ENCODE data around the gene DNAH2. TPM values are rescaled to one million over a fixed set of nuclear protein-coding genes. Genes with fewer than 3 reads are reported as not detected.

The DNAH2 gene
- total and polyA plus RNA-seq, 12 donors = under 0.01 to 0.30 (median 0.03) TPM; not detected in 3

GRCh38 chr17:7685533-7686221 lies 31.9 kb upstream of the DNAH2 start:
- peaks cover 0 to 19% (median 0%) of the 10 kb centered on the region in 9 donors for H3K36me3 ChIP-seq
- peak; percentile 92 to 94 for DNase-seq
- ATAC-seq = peak; percentile 76 to 88 (median 83)
- H3K27me3 ChIP-seq = no peaks in the 10 kb centered on the region
- no peaks in the 10 kb centered on the region for H3K9me3 ChIP-seq
- intact Hi-C loops (cut with DNase I) = loop anchor here in 8 of 10 donors (2.0 to 10.0 kb wide), 9 partner anchors 33 to 331 kb away; partner anchors contain the start of genes SHBG (in 5 of the 8), FXR2 (in 2 of the 8), MPDU1 (in 2 of the 8) and SAT2 (in 2 of the 8)
- TF ChIP-seq, protein P1, sequence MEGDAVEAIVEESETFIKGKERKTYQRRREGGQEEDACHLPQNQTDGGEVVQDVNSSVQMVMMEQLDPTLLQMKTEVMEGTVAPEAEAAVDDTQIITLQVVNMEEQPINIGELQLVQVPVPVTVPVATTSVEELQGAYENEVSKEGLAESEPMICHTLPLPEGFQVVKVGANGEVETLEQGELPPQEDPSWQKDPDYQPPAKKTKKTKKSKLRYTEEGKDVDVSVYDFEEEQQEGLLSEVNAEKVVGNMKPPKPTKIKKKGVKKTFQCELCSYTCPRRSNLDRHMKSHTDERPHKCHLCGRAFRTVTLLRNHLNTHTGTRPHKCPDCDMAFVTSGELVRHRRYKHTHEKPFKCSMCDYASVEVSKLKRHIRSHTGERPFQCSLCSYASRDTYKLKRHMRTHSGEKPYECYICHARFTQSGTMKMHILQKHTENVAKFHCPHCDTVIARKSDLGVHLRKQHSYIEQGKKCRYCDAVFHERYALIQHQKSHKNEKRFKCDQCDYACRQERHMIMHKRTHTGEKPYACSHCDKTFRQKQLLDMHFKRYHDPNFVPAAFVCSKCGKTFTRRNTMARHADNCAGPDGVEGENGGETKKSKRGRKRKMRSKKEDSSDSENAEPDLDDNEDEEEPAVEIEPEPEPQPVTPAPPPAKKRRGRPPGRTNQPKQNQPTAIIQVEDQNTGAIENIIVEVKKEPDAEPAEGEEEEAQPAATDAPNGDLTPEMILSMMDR (IDR thresholded peaks at IDR 0.05) = no peak
- H3K4me1 ChIP-seq = peaks cover 6 to 36% (median 25%) of the 10 kb centered on the region in 9 donors
- 4% methylated on average over 44 of the region's 44 CpGs for WGBS, 2 donors
- peak overlapping the region; percentile 84 to 97 (median 94) for H3K27ac ChIP-seq
- peak overlapping the region; percentile 68 to 97 (median 80) for H3K4me3 ChIP-seq

DNA sequence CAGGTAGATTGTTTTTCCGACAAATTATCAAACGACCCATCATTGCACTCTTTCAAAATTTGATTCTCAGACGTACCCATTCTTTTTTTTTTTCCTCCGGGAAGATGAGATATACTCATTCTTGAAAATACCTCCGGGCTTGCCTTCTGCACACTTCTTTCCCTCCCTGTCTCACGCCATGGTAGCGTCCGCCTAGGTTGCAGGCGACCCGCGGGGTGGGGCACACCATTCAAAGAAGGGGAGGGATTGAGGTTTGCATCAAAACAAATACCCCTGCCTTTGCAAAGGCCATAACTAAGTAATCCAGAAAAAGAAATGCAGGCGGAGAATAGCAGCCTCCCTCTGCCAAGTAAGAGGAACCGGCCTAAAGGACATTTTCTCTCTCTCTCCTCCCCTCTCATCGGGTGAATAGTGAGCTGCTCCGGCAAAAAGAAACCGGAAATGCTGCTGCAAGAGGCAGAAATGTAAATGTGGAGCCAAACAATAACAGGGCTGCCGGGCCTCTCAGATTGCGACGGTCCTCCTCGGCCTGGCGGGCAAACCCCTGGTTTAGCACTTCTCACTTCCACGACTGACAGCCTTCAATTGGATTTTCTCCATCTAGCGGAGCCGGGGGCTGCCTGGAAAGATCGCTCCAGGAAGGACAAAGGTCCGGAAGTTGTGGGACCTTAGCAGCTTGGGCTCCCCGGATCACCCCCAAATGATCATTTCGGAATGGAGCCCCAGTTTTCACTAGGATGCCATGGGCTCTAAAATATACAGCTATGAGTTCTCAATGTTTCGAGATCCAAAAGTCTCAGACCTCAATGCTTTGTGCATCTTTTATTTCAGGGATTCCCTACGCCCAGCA lies 31.1 kb upstream of the DNAH2 start:
- 0 to 1% methylated on average over 30 of the region's 30 CpGs for WGBS, 2 donors

DNA sequence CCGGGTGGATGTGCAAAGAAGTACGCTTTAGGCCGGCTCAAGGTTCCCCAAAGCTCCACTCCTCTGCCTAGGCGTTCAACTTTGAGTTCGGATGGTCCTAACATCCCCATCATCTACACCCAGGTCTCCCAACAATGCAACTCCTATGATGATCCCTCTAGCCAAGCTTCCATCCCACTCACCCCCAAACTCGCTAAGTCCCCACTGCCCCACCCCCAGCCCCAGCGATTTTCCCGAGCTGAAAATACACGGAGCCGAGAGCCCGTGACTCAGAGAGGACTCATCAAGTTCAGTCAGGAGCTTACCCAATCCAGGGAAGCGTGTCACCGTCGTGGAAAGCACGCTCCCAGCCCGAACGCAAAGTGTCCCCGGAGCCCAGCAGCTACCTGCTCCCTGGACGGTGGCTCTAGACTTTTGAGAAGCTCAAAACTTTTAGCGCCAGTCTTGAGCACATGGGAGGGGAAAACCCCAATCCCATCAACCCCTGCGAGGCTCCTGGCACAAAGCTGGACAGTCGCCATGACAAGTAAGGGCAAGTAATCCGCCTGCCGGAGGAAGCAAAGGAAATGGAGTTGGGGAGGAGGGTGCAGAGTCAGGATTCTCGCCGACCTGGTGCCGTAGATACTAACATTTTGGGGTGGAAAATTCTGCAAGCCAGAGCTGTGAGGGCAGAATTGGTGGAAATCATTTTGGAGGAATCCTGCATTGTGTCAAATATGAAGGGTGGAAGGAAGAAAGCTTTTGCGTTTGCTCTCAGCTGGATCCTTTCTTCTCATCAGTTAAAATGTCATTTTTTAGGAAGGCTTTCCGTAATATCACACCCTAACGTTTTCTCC lies 30.3 kb upstream of the DNAH2 start, which contains the start of gene TP53:
Gene TP53, minus strand, starts transcription at position 419 of the 836 bp plus-strand sequence. CDS start 10,896 bp downstream, outside the sequence.
- Histone ChIP-seq H3K4me3 (peak within 1 kb of the TSS; percentile 68 to 97 (median 80)), H3K36me3 (peaks cover 0 to 34% (median 0%) of the 10 kb centered on the region in 9 donors), H3K27me3 (no peaks in the 10 kb centered on the region), H3K4me1 (peaks cover 6 to 36% (median 25%) of the 10 kb centered on the region in 9 donors), H3K9me3 (no peaks in the 10 kb centered on the region), H3K27ac (peak within 1 kb of the TSS; percentile 84 to 97 (median 94))
- TF ChIP-seq, protein P1 (IDR thresholded peaks at IDR 0.05) = no peak
- peak; percentile 43 to 89 (median 82) for ATAC-seq
- WGBS, 2 donors = 0 to 1% methylated on average over 30 of the region's 30 CpGs
- DNase-seq = peak; percentile 77 to 94
- intact Hi-C loops (cut with DNase I) = loop anchor here in 8 of 10 donors (2.0 to 10.0 kb wide), 9 partner anchors 35 to 332 kb away; partner anchors contain the start of genes SHBG (in 5 of the 8), FXR2 (in 2 of the 8), MPDU1 (in 2 of the 8) and SAT2 (in 2 of the 8)

More for the DNA sequence above, 31.1 kb upstream of the DNAH2 start:
- Histone ChIP-seq H3K36me3 (peaks cover 0 to 26% (median 0%) of the 10 kb centered on the region in 9 donors), H3K27ac (peak overlapping the region; percentile 84 to 97 (median 94)), H3K4me3 (peak overlapping the region; percentile 68 to 97 (median 80)), H3K4me1 (peaks cover 6 to 36% (median 25%) of the 10 kb centered on the region in 9 donors), H3K27me3 (no peaks in the 10 kb centered on the region), H3K9me3 (no peaks in the 10 kb centered on the region)
- TF ChIP-seq, protein P1 (IDR thresholded peaks at IDR 0.05) = no peak
- intact Hi-C loops (cut with DNase I) = loop anchor here in 8 of 10 donors (2.0 to 10.0 kb wide), 9 partner anchors 34 to 332 kb away; partner anchors contain the start of genes SHBG (in 5 of the 8), FXR2 (in 2 of the 8), MPDU1 (in 2 of the 8) and SAT2 (in 2 of the 8)
- DNase-seq (peak; percentile 73 to 80), ATAC-seq (peak; percentile 46 to 76 (median 66))

Data from heart right ventricle (tissue), 16 donors.